Measurements from ENCODE around the gene DMAC2. TPM values are rescaled to one million over a fixed set of nuclear protein-coding genes. Genes with fewer than 3 reads are reported as not detected.

DMAC2 gene
- total and polyA plus RNA-seq, 8 donors = 8.2 to 50.9 (median 41.7) TPM

GRCh38 chr19:41425174-41426115, 14.3 kb downstream of the DMAC2 start:
- TF ChIP-seq POLR2A (IDR thresholded peaks at IDR 0.05) (no peak), EP300 (IDR thresholded peaks at IDR 0.05) (no peak), POLR2AphosphoS5 (IDR thresholded peaks at IDR 0.05) (no peak), CTCF (IDR thresholded peaks at IDR 0.05) (no peak)
- intact Hi-C loops (cut with DNase I; ENCODE audit: low total_unique reads) = no loop called here
- Histone ChIP-seq H3K9me3 (no peaks in the 10 kb centered on the region), H3K4me3 (peak overlapping the region in 1 of 4 donors; percentile 54), H3K4me1 (peaks cover 30 to 69% (median 52%) of the 10 kb centered on the region in 4 donors), H3K27ac (peak overlapping the region in 2 of 5 donors; percentile 9 to 87), H3K36me3 (peaks cover 34 to 65% (median 63%) of the 10 kb centered on the region in 4 donors), H3K27me3 (no peaks in the 10 kb centered on the region)
- DNase-seq = no peak
- WGBS, 5 donors = 86 to 95% (median 91%) methylated on average over 12 to 28 of the region's 28 CpGs

- peaks cover 30 to 76% (median 52%) of the 10 kb centered on the region in 4 donors for H3K4me1 ChIP-seq
- intact Hi-C loops (cut with DNase I; ENCODE audit: low total_unique reads) = no loop called here
- no peaks in the 10 kb centered on the region for H3K9me3 ChIP-seq
- 75 to 85% (median 81%) methylated on average over 14 to 21 of the region's 21 CpGs for WGBS, 5 donors
- no peak for TF ChIP-seq EP300 (IDR thresholded peaks at IDR 0.05)
- TF ChIP-seq POLR2AphosphoS5 (IDR thresholded peaks at IDR 0.05) = no peak
- TF ChIP-seq POLR2A (IDR thresholded peaks at IDR 0.05) = no peak
- TF ChIP-seq CTCF (IDR thresholded peaks at IDR 0.05) = no peak
- H3K27ac ChIP-seq = peak overlapping the region in 2 of 5 donors; percentile 9 to 87
- DNase-seq = no peak
- H3K4me3 ChIP-seq = peak overlapping the region in 1 of 4 donors; percentile 54
- no peaks in the 10 kb centered on the region for H3K27me3 ChIP-seq
- peaks cover 41 to 68% (median 68%) of the 10 kb centered on the region in 4 donors for H3K36me3 ChIP-seq
Observed at GRCh38 chr19:41424335-41425173, 15.2 kb downstream of the DMAC2 start.

GRCh38 chr19:41422955-41423354, 16.8 kb downstream of the DMAC2 start:
- no peak for DNase-seq
- Histone ChIP-seq H3K27me3 (no peaks in the 10 kb centered on the region), H3K4me1 (peaks cover 20 to 63% (median 40%) of the 10 kb centered on the region in 4 donors), H3K27ac (no peak overlapping the region), H3K4me3 (no peak overlapping the region), H3K9me3 (no peaks in the 10 kb centered on the region), H3K36me3 (peaks cover 57 to 84% (median 84%) of the 10 kb centered on the region in 4 donors)
- no peak for TF ChIP-seq CTCF (IDR thresholded peaks at IDR 0.05)
- no peak for TF ChIP-seq POLR2A (IDR thresholded peaks at IDR 0.05)
- no peak for TF ChIP-seq POLR2AphosphoS5 (IDR thresholded peaks at IDR 0.05)
- no peak for TF ChIP-seq EP300 (IDR thresholded peaks at IDR 0.05)
- intact Hi-C loops (cut with DNase I; ENCODE audit: low total_unique reads) = no loop called here
- WGBS, 5 donors = 91 to 97% (median 92%) methylated on average over 12 of the region's 12 CpGs

GRCh38 chr19:41422456-41422855, 17.3 kb downstream of the DMAC2 start:
- no peak for TF ChIP-seq POLR2AphosphoS5 (IDR thresholded peaks at IDR 0.05)
- TF ChIP-seq EP300 (IDR thresholded peaks at IDR 0.05) = no peak
- no peak for TF ChIP-seq CTCF (IDR thresholded peaks at IDR 0.05)
- no peak for TF ChIP-seq POLR2A (IDR thresholded peaks at IDR 0.05)
- 79 to 84% (median 82%) methylated on average over 17 to 18 of the region's 18 CpGs for WGBS, 5 donors
- intact Hi-C loops (cut with DNase I; ENCODE audit: low total_unique reads) = no loop called here
- Histone ChIP-seq H3K9me3 (no peaks in the 10 kb centered on the region), H3K4me1 (peaks cover 15 to 58% (median 35%) of the 10 kb centered on the region in 4 donors), H3K27ac (no peak overlapping the region), H3K27me3 (no peaks in the 10 kb centered on the region), H3K36me3 (peaks cover 57 to 89% (median 88%) of the 10 kb centered on the region in 4 donors), H3K4me3 (no peak overlapping the region)
- no peak for DNase-seq
